ENCODE results near the gene CYGB.

DNA sequence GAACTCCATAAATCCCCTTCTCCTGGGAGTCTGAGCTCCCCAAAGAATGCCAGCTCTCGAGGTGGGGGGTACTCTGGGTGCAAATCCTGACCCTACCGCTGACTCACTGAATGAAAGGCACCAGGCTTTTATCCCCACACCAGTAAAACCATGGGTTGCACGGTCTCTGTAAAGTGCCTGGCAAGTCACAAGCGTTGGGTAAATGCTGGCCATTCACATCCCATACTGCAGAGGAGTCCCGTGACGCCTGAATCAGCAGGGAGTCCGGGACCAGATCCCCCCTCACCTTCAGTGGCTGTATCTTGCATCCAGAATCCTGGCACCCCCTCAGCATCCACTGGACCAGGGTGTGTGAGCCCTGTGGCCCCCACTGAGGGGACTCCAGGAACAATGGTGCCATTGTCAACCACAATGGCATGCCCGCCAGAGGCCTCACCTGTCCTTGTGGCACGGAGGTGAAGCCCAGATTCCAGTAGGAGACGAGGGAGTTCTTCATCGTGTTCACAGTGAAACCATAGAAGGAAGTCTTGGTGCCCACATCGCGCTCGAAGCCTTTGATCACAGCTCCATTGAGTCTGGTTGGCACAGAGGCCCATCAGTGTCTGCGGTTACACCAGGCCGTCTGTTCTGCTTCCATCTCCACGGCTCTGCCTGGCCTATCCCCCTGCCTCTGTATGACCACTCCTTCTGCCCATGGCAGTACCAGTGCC, 34.8 kb upstream of the CYGB start:
- TF ChIP-seq, protein P1, sequence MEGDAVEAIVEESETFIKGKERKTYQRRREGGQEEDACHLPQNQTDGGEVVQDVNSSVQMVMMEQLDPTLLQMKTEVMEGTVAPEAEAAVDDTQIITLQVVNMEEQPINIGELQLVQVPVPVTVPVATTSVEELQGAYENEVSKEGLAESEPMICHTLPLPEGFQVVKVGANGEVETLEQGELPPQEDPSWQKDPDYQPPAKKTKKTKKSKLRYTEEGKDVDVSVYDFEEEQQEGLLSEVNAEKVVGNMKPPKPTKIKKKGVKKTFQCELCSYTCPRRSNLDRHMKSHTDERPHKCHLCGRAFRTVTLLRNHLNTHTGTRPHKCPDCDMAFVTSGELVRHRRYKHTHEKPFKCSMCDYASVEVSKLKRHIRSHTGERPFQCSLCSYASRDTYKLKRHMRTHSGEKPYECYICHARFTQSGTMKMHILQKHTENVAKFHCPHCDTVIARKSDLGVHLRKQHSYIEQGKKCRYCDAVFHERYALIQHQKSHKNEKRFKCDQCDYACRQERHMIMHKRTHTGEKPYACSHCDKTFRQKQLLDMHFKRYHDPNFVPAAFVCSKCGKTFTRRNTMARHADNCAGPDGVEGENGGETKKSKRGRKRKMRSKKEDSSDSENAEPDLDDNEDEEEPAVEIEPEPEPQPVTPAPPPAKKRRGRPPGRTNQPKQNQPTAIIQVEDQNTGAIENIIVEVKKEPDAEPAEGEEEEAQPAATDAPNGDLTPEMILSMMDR (IDR thresholded peaks at IDR 0.05; ENCODE audit: insufficient read depth, low read length, poor library complexity, severe bottlenecking) = no peak
- TF ChIP-seq EZH2phosphoT487 (conservative IDR thresholded peaks at IDR 0.05; ENCODE audit: low read length) = no peak
